Activated T-cell treated with anti-CD3 and anti-CD28 coated beads, Interleukin-2, amount 50 U/mL, for 72 hours (primary cell): ENCODE data around the gene COG5. TPM values are rescaled to one million over a fixed set of nuclear protein-coding genes. Genes with fewer than 3 reads are reported as not detected.

Experiments
- ATAC-seq, 2 donors: fragments of 150-1000 bp; cut with Tn5 transposase; replicated peaks in 1 of 2; 2 replicates each; pipeline ENCODE4 v1.10.0; 2021; ENCODE audit warnings: moderate library complexity in 2 of 2, mild to moderate bottlenecking in 1 of 2
- DNase-seq, 2 donors: peaks; one replicate each; pipeline ENCODE4 v3.0.0; 2021 to 2022; ENCODE audit warnings: mixed read lengths in 1 of 2
- H3K27ac Mint-ChIP-seq: one replicate; pipeline ENCODE4 v1.8.0; 2022; ENCODE audit warnings: mild to moderate bottlenecking, moderate library complexity, mixed read lengths
- H3K27me3 Mint-ChIP-seq: one replicate; pipeline ENCODE4 v1.8.0; 2022; ENCODE audit warnings: low read depth, mixed read lengths
- H3K36me3 Mint-ChIP-seq, 2 donors: one replicate each; pipeline ENCODE4 v1.8.0; 2022; ENCODE audit warnings: mixed read lengths in 2 of 2, mild to moderate bottlenecking in 1 of 2; ENCODE audit not compliant: insufficient read depth in 2 of 2
- H3K4me1 Mint-ChIP-seq: one replicate; pipeline ENCODE4 v1.8.0; 2022; ENCODE audit warnings: low read depth, mixed read lengths
- H3K4me3 Mint-ChIP-seq, 2 donors: one replicate each; pipeline ENCODE4 v1.8.0; 2022; ENCODE audit warnings: mild to moderate bottlenecking in 2 of 2, mixed read lengths in 2 of 2, moderate library complexity in 2 of 2
- H3K9me3 Mint-ChIP-seq, 2 donors: one replicate each; pipeline ENCODE4 v1.8.0; 2022; ENCODE audit warnings: mixed read lengths in 2 of 2
- total RNA-seq, 2 donors: library from RNA; stranded (reverse); gene quantifications; one replicate each; pipeline ENCODE4 v1.2.3, GENCODE V29; 2022

COG5 gene
- 10 to 100 TPM; 30.4 to 55.5 TPM for total RNA-seq

- Mint-ChIP-seq H3K27ac (peak within 1 kb of the TSS; percentile 95), H3K27me3 (no peaks in the 10 kb centered on the region), H3K36me3 (peaks cover 1 to 6% of the 10 kb centered on the region in 2 donors), H3K4me1 (peaks cover 59% of the 10 kb centered on the region), H3K9me3 (no peaks in the 10 kb centered on the region), H3K4me3 (peak within 1 kb of the TSS; percentile 86 to 87)
- DNase-seq = peak; percentile 86
- peak; percentile 91 to 96 for ATAC-seq
Measured at GRCh38 chr7:107563775-107564552, at the start of gene COG5, which contains the start of gene DUS4L. TSS of gene COG5 (minus strand) at chr7:107563920. CDS start at chr7:107563896, 24 bp downstream. TSS of gene DUS4L (plus strand) at chr7:107563971. CDS start at chr7:107567071, 3,100 bp downstream.

GRCh38 chr7:107613439-107613838, 49.7 kb upstream of the COG5 start:
- no peaks in the 10 kb centered on the region for H3K4me1 Mint-ChIP-seq
- H3K27ac Mint-ChIP-seq = no peak overlapping the region
- H3K4me3 Mint-ChIP-seq = no peak overlapping the region
- ATAC-seq = no peak
- H3K36me3 Mint-ChIP-seq = peaks cover 2 to 3% of the 10 kb centered on the region in 2 donors
- H3K27me3 Mint-ChIP-seq = no peaks in the 10 kb centered on the region
- no peaks in the 10 kb centered on the region for H3K9me3 Mint-ChIP-seq
- DNase-seq = no peak

DNA sequence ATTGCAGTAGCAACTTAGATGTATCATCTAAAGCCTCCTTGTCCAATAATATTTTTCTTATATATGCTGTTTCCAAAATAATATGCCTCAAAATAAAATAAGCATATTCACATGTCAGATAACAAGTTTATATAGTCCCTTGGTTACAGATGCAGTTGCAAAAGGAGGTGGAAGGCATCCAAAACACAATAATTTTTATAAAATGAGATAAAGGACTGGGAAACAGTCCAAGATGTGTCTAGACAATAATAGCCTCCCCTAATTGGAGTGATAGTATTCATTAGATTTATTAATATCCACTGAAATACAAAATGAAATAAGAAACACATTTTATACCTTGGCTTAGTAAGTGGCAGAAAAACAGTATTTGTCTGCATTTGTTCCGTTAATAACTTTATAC, 46.6 kb upstream of the COG5 start:
- DNase-seq = no peak

GRCh38 chr7:107609811-107610261, 46.1 kb upstream of the COG5 start:
- H3K36me3 Mint-ChIP-seq = peaks cover 0 to 2% of the 10 kb centered on the region in 2 donors
- DNase-seq (no peak), ATAC-seq (no peak)
- no peak overlapping the region for H3K27ac Mint-ChIP-seq
- peaks cover 6% of the 10 kb centered on the region for H3K4me1 Mint-ChIP-seq
- H3K4me3 Mint-ChIP-seq = no peak overlapping the region
- H3K27me3 Mint-ChIP-seq = no peaks in the 10 kb centered on the region
- H3K9me3 Mint-ChIP-seq = no peaks in the 10 kb centered on the region

More for the DNA sequence above, 46.6 kb upstream of the COG5 start:
- Mint-ChIP-seq H3K4me3 (no peak overlapping the region), H3K9me3 (no peaks in the 10 kb centered on the region), H3K27ac (no peak overlapping the region), H3K4me1 (peaks cover 2% of the 10 kb centered on the region), H3K27me3 (no peaks in the 10 kb centered on the region), H3K36me3 (no peaks in the 10 kb centered on the region)
- ATAC-seq = no peak

DNA sequence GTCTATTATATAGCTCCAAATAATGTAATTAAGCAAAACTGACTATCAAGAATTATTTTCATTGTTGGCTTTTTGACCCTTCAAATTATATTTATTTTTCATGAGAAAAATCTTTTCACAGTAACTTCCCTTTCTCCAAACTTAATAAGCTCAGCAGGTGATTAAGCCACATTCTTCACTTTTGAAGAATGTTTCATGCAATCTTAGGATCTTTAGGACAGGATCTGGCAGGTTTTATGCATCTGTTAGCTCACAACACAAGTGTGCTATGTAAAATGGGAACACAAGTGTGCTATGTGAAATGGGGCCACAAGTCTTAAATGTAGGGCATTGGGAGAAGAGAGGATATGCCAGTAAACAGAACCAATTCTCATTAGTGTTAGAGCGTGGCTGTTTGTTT, 42.6 kb upstream of the COG5 start:
- no peak overlapping the region for H3K27ac Mint-ChIP-seq
- no peak overlapping the region for H3K4me3 Mint-ChIP-seq
- H3K9me3 Mint-ChIP-seq = no peaks in the 10 kb centered on the region
- no peaks in the 10 kb centered on the region for H3K27me3 Mint-ChIP-seq
- peaks cover 6% of the 10 kb centered on the region for H3K4me1 Mint-ChIP-seq
- DNase-seq (no peak), ATAC-seq (no peak)
- H3K36me3 Mint-ChIP-seq = peaks cover 0 to 3% of the 10 kb centered on the region in 2 donors

DNA sequence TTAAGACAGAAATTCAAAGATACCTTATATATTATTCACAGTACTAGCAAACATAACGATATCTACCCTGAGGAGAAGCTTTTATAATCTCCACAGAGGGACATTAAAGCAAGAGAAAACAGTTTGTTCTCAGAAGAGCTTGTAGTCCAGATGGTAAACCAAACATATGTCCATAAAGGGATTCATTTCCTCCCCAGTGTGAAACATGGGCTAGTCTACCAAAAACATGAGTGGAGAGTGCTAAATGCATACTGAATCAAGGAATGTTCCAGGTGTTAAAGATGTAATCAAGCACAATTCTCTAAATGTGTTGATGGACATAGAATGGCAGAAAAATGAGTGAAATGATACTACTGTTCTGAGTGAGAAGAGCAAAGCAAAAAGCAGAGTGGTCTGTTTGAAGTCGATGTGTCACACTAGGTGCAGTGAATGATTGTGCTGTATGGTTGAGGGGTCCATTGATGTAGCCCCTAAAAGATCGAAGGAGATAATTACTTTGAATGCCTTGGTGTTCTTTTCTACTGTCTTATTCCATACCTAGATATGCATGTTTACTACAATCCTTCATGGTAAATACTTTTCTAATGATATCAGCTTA, 41.6 kb upstream of the COG5 start:
- Mint-ChIP-seq H3K27me3 (no peaks in the 10 kb centered on the region), H3K36me3 (peaks cover 0 to 4% of the 10 kb centered on the region in 2 donors), H3K27ac (no peak overlapping the region), H3K4me1 (peaks cover 6% of the 10 kb centered on the region), H3K9me3 (no peaks in the 10 kb centered on the region), H3K4me3 (no peak overlapping the region)
- DNase-seq (no peak), ATAC-seq (peak; percentile 87 to 96)

GRCh38 chr7:107600816-107601215, 37.1 kb upstream of the COG5 start:
- Mint-ChIP-seq H3K9me3 (no peaks in the 10 kb centered on the region), H3K27me3 (no peaks in the 10 kb centered on the region), H3K27ac (no peak overlapping the region), H3K4me3 (no peak overlapping the region), H3K36me3 (peaks cover 0 to 7% of the 10 kb centered on the region in 2 donors), H3K4me1 (peaks cover 6% of the 10 kb centered on the region)
- ATAC-seq (no peak), DNase-seq (no peak)

- Mint-ChIP-seq H3K27me3 (no peaks in the 10 kb centered on the region), H3K4me1 (no peaks in the 10 kb centered on the region), H3K4me3 (no peak overlapping the region), H3K27ac (no peak overlapping the region), H3K36me3 (peaks cover 0 to 9% of the 10 kb centered on the region in 2 donors), H3K9me3 (no peaks in the 10 kb centered on the region)
- peak in 1 of 2 donors; percentile 67 for ATAC-seq
- DNase-seq = no peak
Measured at GRCh38 chr7:107599262-107599661, 35.5 kb upstream of the COG5 start.

DNA sequence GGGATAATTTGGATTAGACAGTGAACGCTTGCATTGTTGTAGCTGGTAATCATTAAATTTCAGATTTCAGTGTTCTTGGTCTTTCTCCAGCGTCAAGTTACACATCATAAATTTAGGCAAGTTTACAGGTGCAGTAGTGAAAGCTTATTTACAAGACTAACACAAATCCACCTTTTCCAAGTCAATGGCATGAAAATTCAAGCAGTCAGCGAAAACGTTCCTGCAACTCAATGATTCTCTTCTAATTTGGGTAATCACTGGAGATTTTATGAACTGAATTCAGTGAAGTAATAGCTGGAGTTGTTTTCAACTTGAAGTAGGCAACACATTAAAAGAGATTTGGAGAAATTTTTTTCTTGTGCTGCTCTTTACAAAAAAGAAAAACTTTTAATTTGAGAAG, 34.2 kb upstream of the COG5 start:
- H3K4me1 Mint-ChIP-seq = no peaks in the 10 kb centered on the region
- ATAC-seq = no peak
- no peaks in the 10 kb centered on the region for H3K9me3 Mint-ChIP-seq

DNA sequence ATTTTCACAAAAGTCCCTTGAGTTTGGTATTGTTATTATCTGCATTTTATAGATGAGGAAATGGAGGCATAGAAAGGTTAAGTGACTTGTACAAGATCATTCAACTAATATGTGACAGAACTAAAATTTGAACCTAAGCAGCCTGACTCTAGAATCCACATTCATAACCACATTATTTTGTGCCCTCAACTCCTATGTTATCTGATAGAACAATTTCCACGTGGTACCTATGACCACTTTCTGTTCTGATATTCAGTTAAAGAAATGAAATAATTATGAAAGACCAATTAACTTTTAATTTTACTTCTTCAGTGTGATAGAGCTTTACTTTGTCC, 33.8 kb upstream of the COG5 start:
- Mint-ChIP-seq H3K36me3 (peaks cover 0 to 8% of the 10 kb centered on the region in 2 donors), H3K27me3 (no peaks in the 10 kb centered on the region), H3K9me3 (no peaks in the 10 kb centered on the region), H3K27ac (no peak overlapping the region), H3K4me3 (no peak overlapping the region), H3K4me1 (no peaks in the 10 kb centered on the region)
- no peak for ATAC-seq
- no peak for DNase-seq

More for the DNA sequence above, 34.2 kb upstream of the COG5 start:
- Mint-ChIP-seq H3K27me3 (no peaks in the 10 kb centered on the region), H3K4me3 (no peak overlapping the region), H3K27ac (no peak overlapping the region), H3K36me3 (peaks cover 0 to 8% of the 10 kb centered on the region in 2 donors)
- DNase-seq = no peak

DNA sequence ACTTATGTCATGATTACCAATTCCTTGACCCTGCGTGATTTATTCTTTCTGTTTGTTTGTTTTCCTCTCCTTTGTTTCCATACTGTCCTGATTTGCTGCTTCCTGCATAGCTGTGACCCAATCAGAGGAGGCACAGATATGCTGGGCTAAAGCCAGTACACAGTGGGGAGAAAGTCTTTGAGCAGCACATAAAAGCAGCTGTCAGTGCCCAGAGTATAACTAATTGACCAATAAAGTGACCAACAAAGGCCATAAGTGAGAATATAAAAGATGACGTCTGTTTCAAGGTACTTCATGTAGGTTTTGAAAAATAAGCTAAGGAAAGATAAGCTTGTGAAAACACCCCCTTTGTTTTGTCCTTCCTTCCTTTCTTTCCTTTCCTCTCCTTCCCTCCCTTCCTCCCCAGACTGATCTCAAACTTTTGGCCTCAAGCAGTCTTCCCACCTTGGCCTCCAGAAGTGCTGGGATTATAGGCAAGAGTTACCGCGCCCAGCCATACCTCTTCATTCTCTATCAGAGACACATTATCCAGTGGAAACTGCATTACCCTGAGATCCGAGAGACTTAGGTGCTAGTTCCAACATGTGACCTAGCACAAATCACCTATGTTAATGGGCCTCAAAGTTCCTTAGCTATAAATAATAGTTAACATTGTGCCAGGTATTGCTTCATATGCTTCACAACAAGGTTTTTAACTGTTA, 33.3 kb upstream of the COG5 start:
- no peaks in the 10 kb centered on the region for H3K9me3 Mint-ChIP-seq
- ATAC-seq (no peak), DNase-seq (no peak)
- H3K27ac Mint-ChIP-seq = no peak overlapping the region
- H3K4me1 Mint-ChIP-seq = no peaks in the 10 kb centered on the region
- no peaks in the 10 kb centered on the region for H3K27me3 Mint-ChIP-seq
- no peak overlapping the region for H3K4me3 Mint-ChIP-seq
- H3K36me3 Mint-ChIP-seq = peaks cover 0 to 8% of the 10 kb centered on the region in 2 donors

DNA sequence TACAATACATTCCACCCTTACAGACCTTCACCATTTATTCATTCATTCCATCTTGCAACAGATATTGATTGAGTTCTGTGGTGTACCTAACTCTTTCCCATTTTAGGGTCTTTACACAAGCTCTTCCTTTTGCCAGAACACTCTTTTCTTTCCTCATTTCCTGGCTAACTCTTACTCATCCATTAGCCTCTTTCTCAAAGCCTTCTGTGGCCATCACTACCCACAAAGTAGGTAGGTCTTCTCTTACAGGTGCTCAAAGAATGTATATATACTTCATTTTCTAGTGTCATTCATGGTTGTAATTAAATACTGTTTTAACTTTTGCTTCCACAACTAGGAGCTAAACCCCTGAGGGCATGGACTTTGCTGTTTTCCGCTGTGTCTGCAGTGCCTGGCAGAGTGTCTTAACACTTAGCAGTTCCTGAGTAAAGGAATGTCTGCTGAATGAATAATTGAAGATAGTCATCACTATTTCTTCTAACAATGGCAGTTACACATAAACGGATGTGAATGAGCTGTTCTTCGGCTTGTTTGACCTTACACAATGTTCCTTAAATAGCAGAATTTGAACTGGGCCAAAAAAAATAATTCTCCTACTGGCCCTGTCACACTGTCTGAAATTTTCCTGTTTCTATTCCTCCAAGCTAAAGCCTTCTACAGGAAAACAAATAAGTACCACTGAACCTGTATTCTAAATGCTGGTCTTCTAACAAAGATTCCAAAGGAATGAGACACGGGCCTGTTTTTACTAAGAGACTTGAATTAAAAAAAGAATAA, 31.4 kb upstream of the COG5 start:
- no peaks in the 10 kb centered on the region for H3K27me3 Mint-ChIP-seq
- H3K36me3 Mint-ChIP-seq = peaks cover 3 to 4% of the 10 kb centered on the region in 2 donors
- no peaks in the 10 kb centered on the region for H3K9me3 Mint-ChIP-seq
- no peak overlapping the region for H3K27ac Mint-ChIP-seq
- H3K4me3 Mint-ChIP-seq = no peak overlapping the region
- H3K4me1 Mint-ChIP-seq = no peaks in the 10 kb centered on the region
- DNase-seq (no peak), ATAC-seq (no peak)
